HG02642 (cell line): ENCODE results near the gene LHX2.

ENCODE experiments used
- ATAC-seq: cut with Tn5 transposase; IDR thresholded peaks from one replicate; pipeline ENCODE4 v1.9.1; 2021; ENCODE audit warnings: mild to moderate bottlenecking; ENCODE audit not compliant: unreplicated experiment, poor library complexity

The LHX2 gene

DNA sequence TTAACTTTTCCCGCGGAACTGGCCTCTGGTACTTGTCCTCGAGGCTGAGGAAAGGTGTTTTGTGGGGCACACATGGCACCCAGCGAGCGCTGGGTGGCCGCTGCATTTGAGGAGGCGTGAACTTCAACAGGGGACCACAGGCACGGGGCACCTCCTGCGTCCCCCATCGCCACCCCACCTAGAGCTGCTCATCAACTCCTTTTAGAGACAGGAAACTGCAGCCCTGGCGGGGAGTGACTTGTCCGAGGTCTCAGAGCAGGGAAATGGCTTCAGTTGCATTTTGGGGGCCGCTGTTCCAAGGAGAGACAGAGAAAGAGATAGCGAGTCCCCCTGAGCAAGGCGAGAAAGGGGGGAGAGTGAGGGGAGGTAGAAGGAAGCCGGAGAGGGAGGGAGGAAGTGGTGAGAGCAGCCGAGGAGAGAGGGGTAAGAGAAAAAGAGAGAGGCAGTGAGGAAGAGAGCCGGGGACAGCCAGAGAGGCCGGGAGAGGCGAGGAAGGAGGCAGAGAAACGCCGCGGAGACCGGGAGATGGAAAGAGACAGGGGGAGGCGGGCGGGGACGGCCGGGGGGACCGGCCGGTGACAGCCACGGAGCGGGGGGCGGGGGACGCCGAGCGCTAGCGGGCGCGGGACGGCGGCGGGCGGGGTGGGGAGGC lies 12.5 kb upstream of the LHX2 start:
- no peak for ATAC-seq

DNA sequence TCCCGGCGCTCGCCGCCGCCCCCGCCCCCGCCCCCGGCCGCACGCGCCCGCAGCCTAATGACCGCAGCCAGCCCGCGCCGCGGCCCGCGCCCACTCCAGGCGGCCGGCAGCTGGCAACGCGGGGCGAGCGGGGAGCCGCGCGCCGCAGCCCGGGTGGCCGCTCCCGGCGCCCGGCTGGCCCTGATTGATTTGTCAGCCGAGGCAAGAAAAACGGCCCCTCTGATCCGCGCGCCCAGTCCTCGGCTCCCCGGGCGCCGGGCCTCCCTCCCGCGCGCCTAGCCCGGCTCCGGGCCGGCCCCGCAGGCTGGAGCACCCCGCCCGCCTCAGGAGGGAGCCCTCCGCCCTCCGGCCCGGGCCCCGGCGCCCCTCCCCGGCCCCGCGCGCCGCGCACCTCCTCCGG lies 11.9 kb upstream of the LHX2 start:
- ATAC-seq: no peak

DNA sequence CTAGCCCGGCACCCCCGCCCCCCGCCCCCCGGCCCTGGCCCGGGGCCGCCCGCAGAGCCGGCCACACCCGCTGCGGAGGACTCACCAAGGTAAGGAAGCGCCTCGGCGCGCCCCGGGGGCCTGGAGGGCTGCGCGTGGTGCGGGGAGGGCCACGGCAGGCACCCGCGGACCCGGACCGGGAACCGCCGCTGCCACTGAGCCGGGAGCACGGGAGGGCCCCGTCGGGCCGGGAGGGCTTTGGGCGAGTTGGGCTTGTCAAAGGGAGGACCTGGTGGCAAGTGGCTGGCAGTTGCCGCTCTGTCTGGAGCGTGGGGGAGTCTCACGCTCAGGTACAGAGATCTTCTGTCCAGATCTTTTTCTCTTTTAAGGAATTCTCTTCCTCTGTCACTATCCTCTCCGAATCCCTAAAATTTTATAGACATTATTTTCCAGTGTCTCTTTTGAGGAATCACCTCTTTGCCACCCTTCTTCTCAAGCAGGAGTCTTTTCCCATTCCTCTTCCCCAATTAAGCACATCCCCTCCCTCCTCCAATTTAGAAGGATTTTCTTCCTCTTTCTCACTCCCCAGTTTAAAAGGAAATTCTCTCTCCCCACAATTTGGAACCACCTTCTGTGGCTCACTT lies 11.3 kb upstream of the LHX2 start:
- ATAC-seq: no peak

DNA sequence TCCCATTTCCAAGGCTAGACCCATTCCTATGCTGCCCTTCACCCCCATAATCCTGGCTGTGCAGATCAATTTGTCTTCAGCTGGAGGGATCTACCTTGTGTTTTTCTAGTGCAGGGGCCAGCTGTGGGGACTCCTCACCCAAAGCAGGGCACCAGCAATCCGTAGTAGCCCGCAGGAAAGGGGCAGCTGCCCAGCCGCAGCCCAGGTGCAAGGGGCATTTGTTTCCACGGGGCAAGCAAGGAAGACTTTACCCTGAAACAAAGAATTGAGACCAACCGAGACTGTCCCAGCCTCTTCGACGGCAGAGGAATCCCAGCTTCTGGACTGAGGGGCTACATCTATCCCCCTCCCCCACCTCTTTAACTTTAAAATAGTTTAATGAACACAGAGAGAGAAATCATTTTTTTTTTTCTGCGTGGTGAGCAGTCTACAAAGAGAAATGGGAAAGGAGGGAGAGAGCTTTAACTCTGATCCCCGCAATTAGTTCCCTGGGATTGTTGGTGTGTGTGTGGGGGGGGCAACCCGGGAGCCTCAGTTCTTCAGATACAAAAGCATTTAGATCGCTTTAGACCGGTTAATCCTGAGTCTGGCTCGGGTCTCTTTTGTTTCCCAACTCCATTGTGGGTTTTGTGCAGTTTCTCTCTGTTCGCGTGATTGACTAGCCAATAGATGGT lies 10.6 kb upstream of the LHX2 start:
- ATAC-seq: no peak

DNA sequence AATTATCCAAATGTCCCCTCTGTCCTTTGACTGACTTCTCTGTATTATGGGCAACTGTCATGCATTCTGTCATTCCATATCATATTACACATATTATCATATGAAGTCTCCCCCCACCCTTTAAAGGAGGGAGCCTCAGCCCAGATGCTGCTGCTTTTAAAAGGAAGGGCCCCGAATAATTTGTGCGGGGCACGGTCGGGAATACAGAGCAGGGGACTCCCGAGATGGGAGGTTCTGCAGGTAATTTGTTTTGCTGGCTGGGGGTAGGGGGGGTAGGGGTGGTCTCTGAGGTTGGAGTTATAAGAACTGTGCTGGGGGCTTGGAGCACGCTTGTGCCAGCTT lies 10.1 kb upstream of the LHX2 start:
- no peak for ATAC-seq

DNA sequence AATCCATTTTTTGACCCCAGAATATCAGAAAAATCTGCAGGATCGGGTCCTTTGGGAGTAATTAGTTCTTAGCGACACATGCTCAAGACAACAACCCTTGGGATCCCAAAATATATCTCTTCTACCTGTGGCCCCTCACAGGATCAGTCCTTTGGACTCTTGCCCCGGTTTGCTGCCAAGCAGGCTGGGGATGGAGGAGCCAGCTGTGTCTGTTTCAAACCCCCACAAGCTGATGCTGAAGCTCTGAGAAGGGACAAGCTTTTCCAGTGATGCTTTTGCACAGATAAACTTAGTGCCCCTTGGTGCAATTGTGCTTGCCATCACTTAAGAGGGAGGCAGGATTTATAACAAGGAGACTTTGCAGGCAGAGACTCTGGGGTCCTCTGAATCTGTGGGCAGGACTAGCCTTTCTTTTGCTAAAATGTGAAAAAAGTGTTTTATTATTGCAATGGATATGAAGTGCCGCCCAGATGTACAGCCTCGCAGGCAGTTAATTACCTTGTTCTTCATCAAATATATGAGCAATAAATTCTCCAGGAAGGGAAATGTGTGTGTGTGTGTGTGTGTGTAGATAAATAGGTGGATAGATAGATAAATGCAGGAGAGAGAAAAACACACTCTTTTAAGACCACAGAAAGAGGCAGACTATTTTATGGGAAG lies 9.6 kb upstream of the LHX2 start:
- no peak for ATAC-seq

DNA sequence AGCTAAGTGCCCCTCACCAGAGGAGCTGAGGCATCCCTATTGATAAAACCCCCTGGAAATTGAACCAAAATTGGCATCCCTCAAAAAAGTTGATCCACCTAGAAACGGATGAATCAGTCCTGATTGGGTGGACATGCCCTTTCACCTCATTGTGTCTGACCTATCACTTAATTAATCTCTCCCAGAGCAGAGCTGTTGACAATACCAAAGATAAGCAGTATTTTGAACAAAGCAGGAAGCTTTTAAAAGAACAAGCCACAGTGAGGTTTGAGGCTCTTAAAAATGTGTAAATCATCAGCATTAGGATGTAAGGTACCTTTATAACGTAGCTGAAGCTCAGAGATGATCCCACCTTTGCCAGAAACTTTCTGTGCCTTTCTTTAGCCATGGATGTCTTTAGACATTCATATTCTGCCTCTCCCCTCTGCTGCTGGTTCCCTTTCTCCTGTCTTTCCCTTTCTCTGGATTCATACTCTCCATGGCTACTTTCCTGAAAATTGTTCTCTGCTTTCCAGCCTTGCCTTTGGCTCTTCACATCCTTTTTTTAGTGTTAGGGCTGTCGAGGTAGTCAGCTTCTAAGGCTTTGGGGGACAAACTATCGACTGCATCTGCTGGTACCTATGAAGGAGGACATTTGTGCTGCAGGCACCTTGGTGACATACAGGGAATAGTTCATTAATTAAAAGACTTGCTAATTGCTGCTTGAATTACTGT lies 7.8 kb upstream of the LHX2 start:
- no peak for ATAC-seq

DNA sequence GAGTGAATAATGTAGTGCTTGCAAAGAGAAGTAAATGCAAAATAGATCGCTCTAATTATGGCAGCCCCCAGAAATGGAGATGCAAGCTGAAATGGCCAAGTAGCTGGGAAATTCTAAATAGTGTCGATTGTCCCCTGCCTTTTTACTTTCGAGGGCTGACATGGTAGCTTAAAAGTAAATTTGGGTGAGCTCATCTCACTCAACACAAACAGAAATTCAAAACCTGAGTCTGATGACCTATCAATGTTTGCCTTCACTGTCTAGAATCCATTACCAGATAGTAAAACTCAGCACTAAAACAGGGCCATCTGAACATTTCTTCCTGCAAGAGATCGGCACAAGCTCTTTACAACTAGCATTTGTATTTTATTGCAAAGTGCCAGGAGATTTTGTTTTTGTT lies 7.0 kb upstream of the LHX2 start:
- no peak for ATAC-seq

DNA sequence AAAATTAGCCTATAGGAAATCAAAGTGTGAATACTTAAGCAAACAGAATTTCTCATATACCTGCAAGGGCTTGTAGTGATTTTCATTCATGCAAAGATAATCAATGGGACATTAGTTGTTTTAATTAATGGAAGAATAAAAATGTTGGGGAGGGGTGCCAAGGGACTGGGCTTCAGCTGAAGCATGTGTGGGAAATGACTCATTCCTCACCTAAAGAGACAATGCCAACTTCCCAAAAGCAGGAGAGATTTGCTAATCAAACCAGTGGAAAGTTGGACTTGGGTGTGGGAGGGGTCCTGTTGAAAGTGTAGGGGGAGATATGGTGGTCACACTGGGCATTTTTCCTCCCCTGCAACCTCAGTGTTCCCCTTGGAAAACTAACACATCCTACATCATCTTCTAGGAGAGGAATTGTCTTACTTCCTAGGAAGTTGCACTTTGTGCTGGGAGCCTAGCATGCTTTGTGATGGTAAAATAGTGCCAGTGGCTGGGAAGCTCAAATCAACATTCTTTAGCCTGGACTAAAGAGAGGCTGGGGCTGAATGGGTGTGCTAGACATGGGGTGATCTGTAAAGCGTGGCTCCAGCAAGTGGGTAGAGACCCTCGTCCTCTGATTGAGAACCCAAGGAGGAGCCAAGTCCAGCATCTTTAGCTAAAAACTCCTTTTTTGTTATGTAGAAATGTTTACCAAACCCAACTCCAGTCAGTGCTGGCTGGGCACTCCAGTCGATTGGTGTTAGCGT lies 6.4 kb upstream of the LHX2 start:
- no peak for ATAC-seq

DNA sequence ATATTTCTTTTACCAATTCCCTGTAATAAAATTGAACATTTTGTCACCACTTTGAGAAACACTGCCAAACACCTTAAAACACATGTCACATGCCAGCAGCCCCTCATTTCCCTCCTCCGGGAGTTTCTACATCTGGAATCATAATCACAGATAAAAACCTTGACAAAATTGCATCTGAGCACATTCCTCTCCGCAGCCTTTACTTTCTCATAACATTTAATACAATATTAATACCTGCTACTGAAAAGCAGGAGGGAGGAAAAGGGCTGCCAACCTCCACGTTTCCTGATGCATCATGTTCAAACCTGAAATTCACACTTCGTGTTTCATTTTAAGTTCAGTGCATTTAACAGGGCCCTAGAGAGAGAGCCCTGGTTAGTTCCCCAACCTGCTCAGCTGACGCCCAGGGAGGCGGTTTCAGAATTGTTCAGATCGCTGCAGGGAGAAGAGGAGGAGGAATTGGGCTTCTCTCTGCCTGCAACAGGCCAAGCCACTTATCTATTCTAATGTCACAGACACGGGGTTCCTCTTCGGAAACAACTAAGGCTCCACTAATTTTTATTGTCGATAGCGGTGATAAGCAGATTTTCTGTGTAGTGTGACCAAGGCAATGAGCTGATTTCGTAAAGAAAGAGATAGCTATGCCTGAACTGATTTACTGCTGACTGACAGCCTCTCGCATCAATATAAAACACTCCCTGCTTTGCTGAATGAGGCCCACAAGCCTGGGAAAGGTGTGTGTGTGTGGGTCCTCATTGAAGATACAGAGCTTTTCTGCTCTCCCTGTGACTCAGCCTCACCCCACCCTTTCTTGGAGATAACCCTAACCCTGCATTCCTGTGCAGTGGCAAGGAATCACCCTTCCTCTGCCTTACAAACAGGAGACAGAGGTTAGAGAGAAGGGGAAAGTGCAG lies 4.9 kb upstream of the LHX2 start:
- ATAC-seq: no peak

DNA sequence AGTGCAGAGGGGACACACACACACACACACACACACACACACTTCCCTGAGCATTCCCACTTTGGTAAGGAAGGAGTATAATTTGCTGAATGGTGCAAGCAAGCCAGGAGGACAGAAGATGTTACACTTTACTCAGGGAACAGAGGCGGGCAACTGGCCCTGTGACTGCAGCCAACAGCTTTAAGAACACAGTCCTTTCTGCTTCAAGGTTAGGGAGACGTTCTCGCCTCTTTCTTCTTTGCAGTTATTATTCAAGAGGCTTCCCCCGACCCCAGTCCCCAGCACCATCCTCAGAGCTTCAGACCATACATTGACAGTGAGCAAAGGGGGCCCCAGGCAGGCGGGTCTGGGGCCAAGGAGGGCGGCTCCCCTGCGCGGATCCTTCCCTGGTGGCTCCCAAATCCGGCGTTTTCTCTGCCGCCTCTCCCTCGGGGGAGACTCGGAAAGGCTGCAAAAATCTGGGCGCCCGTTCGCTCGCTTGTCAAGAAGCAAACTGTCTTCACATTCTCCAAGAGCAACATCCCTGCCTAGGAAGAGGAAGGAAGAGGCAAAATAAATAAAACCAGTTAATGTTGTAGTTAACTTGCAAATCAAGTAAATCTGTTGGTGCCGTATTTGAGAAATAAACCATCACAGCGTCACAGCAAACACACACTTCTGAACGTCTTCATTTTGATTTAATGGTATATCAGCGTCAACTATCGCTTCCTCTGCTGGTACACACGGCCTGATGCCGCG lies 3.8 kb upstream of the LHX2 start:
- no peak for ATAC-seq

DNA sequence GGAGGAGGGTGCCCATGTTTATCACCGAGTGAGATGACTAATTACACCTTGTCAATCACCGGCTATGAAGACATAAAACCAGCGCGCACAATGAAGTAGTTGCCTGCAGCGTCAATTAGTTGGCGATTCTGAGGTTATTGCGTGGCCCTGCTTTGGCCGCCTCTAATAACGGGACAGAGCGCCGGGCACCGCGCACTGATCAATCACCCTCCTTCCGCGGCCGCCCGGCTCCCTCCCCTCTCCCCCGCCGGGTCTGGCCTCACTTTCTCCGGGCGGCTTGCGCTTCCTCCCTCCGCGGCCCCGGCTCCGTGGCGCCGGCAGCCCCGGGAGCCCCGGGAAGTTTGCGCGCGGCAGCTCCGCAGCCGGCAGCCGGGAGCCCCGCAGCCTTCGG lies 3.3 kb upstream of the LHX2 start:
- no peak for ATAC-seq

DNA sequence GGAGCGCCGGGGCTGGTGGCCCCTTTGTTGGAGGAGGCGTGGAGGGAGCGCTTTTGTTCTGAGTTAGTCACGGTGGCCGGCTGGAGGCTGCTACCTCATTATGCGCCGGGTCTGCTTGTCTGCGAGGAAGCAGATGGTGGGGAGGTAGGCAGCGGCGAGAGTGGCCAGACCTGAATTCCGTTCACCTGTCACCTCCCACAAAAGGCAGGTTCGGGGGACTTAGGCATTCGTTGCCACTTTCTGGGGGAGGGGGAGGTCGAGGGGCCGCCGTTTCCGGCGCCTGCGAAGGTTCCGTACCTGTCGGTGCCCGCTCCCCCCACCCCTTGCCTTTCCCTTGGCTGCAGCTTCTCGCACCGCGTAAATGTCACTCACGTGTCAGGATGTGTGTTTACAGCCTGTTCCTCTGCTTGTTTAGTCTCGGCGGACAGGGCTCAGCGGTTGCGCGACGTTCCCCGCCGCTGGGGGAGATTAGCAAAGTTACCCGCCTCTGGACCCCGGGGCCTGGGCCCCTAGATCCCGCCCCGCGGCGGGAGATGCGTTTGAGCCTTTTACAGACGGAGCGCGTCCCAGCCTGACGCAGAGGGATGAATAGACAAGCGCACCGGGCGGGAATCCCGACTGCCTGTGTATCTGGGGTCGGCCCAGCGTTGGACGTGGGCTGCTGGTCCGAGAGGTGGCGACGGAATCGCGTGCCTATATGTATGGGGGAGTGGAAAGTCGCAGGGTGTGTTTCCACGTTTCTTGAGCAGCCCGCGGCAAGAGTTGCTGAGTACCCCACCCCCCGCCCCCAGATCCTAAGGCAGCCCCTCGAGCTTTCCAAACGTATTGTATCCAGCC lies 2.7 kb upstream of the LHX2 start:
- ATAC-seq: no peak

DNA sequence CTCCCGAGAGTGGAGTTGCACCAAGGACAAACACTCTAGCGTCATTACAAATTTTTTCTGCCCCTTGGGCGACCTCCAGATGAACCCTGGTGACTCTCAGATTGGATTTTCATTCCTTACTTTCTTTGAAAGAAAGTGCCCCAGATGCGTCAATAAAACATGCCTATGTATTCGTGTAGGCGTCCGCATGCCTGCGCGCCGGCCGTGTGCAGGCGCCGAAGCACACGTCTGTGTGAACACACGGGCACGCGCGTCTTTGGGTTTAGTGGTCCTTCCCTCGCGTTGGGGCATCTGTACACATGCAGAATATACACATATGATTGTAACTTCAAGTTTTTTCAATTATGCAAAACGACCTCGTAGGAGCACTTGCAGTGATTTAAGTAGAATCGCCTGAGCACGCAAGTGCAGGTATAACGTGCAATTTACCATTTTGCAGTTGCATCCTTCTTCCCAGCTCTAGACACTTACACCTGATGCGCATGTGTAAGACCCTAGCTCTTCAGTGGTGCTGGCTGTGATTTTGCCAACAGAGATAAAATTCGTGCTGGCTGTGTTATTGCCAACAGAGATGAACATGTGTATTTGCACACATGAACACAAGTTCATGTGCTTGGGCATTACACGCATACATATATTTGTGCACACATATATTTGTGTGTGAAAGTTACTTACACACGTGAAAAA lies 1.9 kb upstream of the LHX2 start:
- no peak for ATAC-seq

DNA sequence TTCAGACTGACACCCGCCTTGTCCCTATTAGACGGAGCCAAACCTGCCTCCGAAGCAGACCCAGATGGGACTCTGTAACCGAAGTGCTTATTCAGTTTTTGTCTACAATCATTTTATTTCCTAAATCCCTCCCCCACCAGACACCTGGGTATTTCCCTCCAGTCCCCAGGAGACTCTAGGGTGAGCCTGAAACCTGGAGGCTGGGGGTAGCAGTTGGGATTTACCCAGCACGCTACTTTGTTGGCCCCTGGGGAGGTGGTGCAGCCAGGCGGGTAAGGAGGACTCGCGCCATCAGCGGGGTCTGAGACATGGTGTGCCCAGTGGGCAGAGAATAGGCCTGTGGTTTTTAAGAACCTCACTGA lies 1.3 kb upstream of the LHX2 start:
- no peak for ATAC-seq

DNA sequence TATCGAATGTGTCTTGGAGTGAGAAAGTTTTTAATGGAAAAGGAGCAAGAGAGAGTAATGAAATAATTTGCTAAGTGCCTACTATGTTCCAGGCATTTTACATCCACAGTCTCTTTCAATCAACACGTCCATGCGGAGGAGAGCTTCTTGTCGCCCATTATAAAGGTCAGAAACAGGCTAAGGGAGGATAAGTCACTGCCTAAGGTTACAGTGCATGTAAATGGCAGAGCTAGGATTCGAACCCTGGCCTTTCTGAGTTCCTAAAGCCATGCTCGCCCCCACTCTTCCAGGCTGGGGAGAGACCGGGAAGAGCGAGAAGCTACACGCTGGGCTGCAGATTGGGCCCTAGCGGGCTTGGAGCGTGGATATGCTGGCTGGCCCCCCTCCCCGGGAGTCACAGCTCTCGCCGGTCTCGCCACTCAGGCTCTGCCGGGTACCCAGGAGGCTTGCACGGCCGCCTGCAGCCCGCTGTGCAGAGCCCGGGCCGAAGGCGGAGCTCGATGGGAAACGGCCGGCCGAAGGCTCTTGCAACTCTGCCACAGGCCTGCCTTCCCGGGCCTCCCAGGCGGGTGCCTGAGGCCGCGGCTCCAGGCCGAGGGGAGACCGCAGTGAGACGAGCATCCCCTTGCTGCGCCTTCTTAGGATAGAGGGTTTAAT lies 775 bp upstream of the LHX2 start:
- ATAC-seq: no peak
